SK-N-MC (cell line): ENCODE data around the gene PPFIA4.

ENCODE experiments used
- DNase-seq: peaks from one replicate; pipeline ENCODE4 v3.0.0-alpha.2; 2011; ENCODE audit warnings: low read depth, low spot score
- H3K27ac ChIP-seq: fragments of 200-600 bp; sonication (generic); 2 replicates; pipeline ENCODE4 v1.5.1; 2016; ENCODE audit warnings: mixed run types
- H3K36me3 ChIP-seq: fragments of 200-600 bp; sonication (generic); 2 replicates; pipeline ENCODE4 v1.6.1; 2017; ENCODE audit warnings: antibody characterized with exemption, low read length, mixed read lengths; ENCODE audit not compliant: insufficient read depth
- H3K4me3 ChIP-seq: fragments of 200-600 bp; sonication (generic); 2 replicates; pipeline ENCODE4 v1.5.1; 2016
- H3K9ac ChIP-seq: fragments of 200-600 bp; sonication (generic); 2 replicates; pipeline ENCODE4 v1.8.0; 2017; ENCODE audit warnings: mixed run types, mixed read lengths; ENCODE audit not compliant: insufficient read length
- H3K9me3 ChIP-seq: fragments of 200-600 bp; sonication (generic); 2 replicates; pipeline ENCODE4 v1.6.1; 2017; ENCODE audit warnings: low read depth, mild to moderate bottlenecking, antibody characterized with exemption, low read length, moderate library complexity, mixed read lengths
- EZH2 ChIP-seq: fragments of 200-600 bp; sonication (generic); IDR thresholded peaks from one replicate; pipeline ENCODE4 v1.6.1; 2017; ENCODE audit warnings: antibody characterized with exemption
- FOXP2 ChIP-seq: optimal IDR thresholded peaks from 2 replicates; pipeline ENCODE3; 2011; ENCODE audit warnings: mild to moderate bottlenecking, moderate library complexity; ENCODE audit not compliant: insufficient read depth; ENCODE audit errors: extremely low read length, control extremely low read depth
- POLR2AphosphoS5 ChIP-seq: IDR thresholded peaks from 2 replicates; pipeline ENCODE4 v1.6.1; 2012; ENCODE audit warnings: mild to moderate bottlenecking, low read depth, low read length, borderline replicate concordance

PPFIA4 gene

GRCh38 chr1:203069030-203069747, 42.9 kb downstream of the PPFIA4 start:
- Histone ChIP-seq H3K4me3 (no peak overlapping the region), H3K36me3 (no peaks in the 10 kb centered on the region), H3K9me3 (no peaks in the 10 kb centered on the region), H3K27ac (no peak overlapping the region), H3K9ac (no peak overlapping the region)
- no peak for DNase-seq
- TF ChIP-seq EZH2 (no peak), FOXP2 (no peak), POLR2AphosphoS5 (no peak)

GRCh38 chr1:203072002-203072602, 45.8 kb downstream of the PPFIA4 start:
- Histone ChIP-seq H3K9ac (no peak overlapping the region), H3K4me3 (no peak overlapping the region), H3K27ac (no peak overlapping the region), H3K9me3 (no peaks in the 10 kb centered on the region), H3K36me3 (no peaks in the 10 kb centered on the region)
- TF ChIP-seq EZH2 (no peak), POLR2AphosphoS5 (no peak), FOXP2 (no peak)
- DNase-seq = no peak

GRCh38 chr1:203072911-203073310, 46.6 kb downstream of the PPFIA4 start:
- no peak overlapping the region for H3K9ac ChIP-seq
- no peak overlapping the region for H3K4me3 ChIP-seq
- H3K9me3 ChIP-seq = no peaks in the 10 kb centered on the region
- DNase-seq = no peak
- no peak overlapping the region for H3K27ac ChIP-seq
- no peaks in the 10 kb centered on the region for H3K36me3 ChIP-seq
- TF ChIP-seq POLR2AphosphoS5 (no peak), EZH2 (no peak), FOXP2 (no peak)

- Histone ChIP-seq H3K36me3 (no peaks in the 10 kb centered on the region), H3K9ac (no peak overlapping the region), H3K9me3 (no peaks in the 10 kb centered on the region), H3K4me3 (no peak overlapping the region), H3K27ac (no peak overlapping the region)
- TF ChIP-seq FOXP2 (no peak), EZH2 (no peak)
- DNase-seq = no peak
Measured at GRCh38 chr1:203073469-203073868, 47.2 kb downstream of the PPFIA4 start.

GRCh38 chr1:203074610-203075009, 48.3 kb downstream of the PPFIA4 start:
- H3K36me3 ChIP-seq = no peaks in the 10 kb centered on the region
- no peak overlapping the region for H3K27ac ChIP-seq
- no peak overlapping the region for H3K9ac ChIP-seq
- no peak overlapping the region for H3K4me3 ChIP-seq
- no peaks in the 10 kb centered on the region for H3K9me3 ChIP-seq
- TF ChIP-seq FOXP2 (no peak), POLR2AphosphoS5 (no peak), EZH2 (no peak)
- DNase-seq = no peak

GRCh38 chr1:203075236-203076030, 49.1 kb downstream of the PPFIA4 start:
- Histone ChIP-seq H3K9ac (no peak overlapping the region), H3K4me3 (no peak overlapping the region), H3K9me3 (no peaks in the 10 kb centered on the region), H3K27ac (no peak overlapping the region), H3K36me3 (no peaks in the 10 kb centered on the region)
- no peak for DNase-seq
- TF ChIP-seq POLR2AphosphoS5 (no peak), FOXP2 (no peak), EZH2 (no peak)

- Histone ChIP-seq H3K4me3 (no peak overlapping the region), H3K36me3 (no peaks in the 10 kb centered on the region), H3K9me3 (no peaks in the 10 kb centered on the region), H3K27ac (no peak overlapping the region), H3K9ac (no peak overlapping the region)
- TF ChIP-seq EZH2 = no peak
- DNase-seq = no peak
Measured at GRCh38 chr1:203076031-203076511, 49.8 kb downstream of the PPFIA4 start.

- no peak for TF ChIP-seq EZH2
- TF ChIP-seq FOXP2 = no peak
- no peak for TF ChIP-seq POLR2AphosphoS5
Measured at GRCh38 chr1:203077367-203077766, 51.1 kb downstream of the PPFIA4 start.

GRCh38 chr1:203077956-203078355, 51.7 kb downstream of the PPFIA4 start:
- TF ChIP-seq EZH2 (no peak), POLR2AphosphoS5 (no peak), FOXP2 (no peak)
- no peak for DNase-seq
- Histone ChIP-seq H3K36me3 (no peaks in the 10 kb centered on the region), H3K9ac (no peak overlapping the region), H3K4me3 (no peak overlapping the region), H3K27ac (no peak overlapping the region), H3K9me3 (no peaks in the 10 kb centered on the region)

More at GRCh38 chr1:203077367-203077766, 51.1 kb downstream of the PPFIA4 start:
- Histone ChIP-seq H3K36me3 (no peaks in the 10 kb centered on the region), H3K9ac (no peak overlapping the region), H3K9me3 (no peaks in the 10 kb centered on the region), H3K4me3 (no peak overlapping the region), H3K27ac (no peak overlapping the region)
- no peak for DNase-seq
